Gastrocnemius medialis (tissue), 4 donors: ENCODE measurements around the gene LRIG1.

Experiments
- CTCF ChIP-seq, 5 experiments: fragments of 450-650 bp in 3 of 5; fragments of 200-600 bp in 2 of 5; sonication (generic) in 2 of 5; IDR thresholded peaks in 4 of 5; conservative IDR thresholded peaks in 1 of 5; 1 replicate in 4 of 5; 2 replicates in 1 of 5; pipeline ENCODE4 v1.5.1; 2016 to 2019; ENCODE audit warnings: antibody characterized with exemption in 5 of 5, mild to moderate bottlenecking in 3 of 5, moderate library complexity in 3 of 5
- POLR2A ChIP-seq, 2 donors: fragments of 450-650 bp; IDR thresholded peaks; one replicate each; pipeline ENCODE4 v1.6.1; 2017; ENCODE audit warnings: antibody characterized with exemption in 2 of 2, mild to moderate bottlenecking in 2 of 2, moderate library complexity in 2 of 2

GRCh38 chr3:66400411-66401156 lies 100.2 kb downstream of the LRIG1 start:
- TF ChIP-seq CTCF (IDR thresholded peaks at IDR 0.05 in 4 of 5, conservative IDR thresholded peaks at IDR 0.05 in 1 of 5) (no peak), POLR2A (IDR thresholded peaks at IDR 0.05) (no peak)
